Body of pancreas (tissue), 4 donors: ENCODE data around the gene MBD3L2.
"Not testable (repeated sequence)": the region's sequence is repeated elsewhere in the genome, so short reads cannot be mapped to it uniquely, and the experiment has no call there.

ENCODE experiments used
- CTCF ChIP-seq, 7 experiments: fragments of 450-650 bp in 4 of 7; fragments of 200-600 bp in 3 of 7; sonication (generic) in 3 of 7; IDR thresholded peaks; one replicate each; pipeline ENCODE4 v1.5.1; 2016 to 2019; ENCODE audit warnings: antibody characterized with exemption in 7 of 7
- POLR2A ChIP-seq, 3 donors: fragments of 450-650 bp; IDR thresholded peaks; one replicate each; pipeline ENCODE4 v1.6.1; 2016; ENCODE audit warnings: antibody characterized with exemption in 3 of 3, mild to moderate bottlenecking in 2 of 3

GRCh38 chr19:7059977-7060376 is 10.9 kb downstream of the MBD3L2 start:
- TF ChIP-seq CTCF, POLR2A (IDR thresholded peaks at IDR 0.05): not testable (repeated sequence)
